Caco-2 (cell line): ENCODE results near the gene ALOX5. TPM values are rescaled to one million over a fixed set of nuclear protein-coding genes. Genes with fewer than 3 reads are reported as not detected.

Experiments
- BruUV-seq: library from RNA; stranded (reverse); fragments of 400-500 nt; replicated peaks from 2 replicates; lab custom pipeline; 2021; lab: Mats Ljungman, UMichigan
- CTCF ChIA-PET: fragments of 300-600 bp; sonication (Branson Sonifier 250); formaldehyde crosslinking; loops from one replicate; lab custom pipeline; 2022; ENCODE audit warnings: antibody characterized with exemption; lab: Charles Lee
- POLR2A ChIA-PET: fragments of 300-600 bp; sonication (Branson Sonifier 250); formaldehyde crosslinking; loops from one replicate; lab custom pipeline; 2022; ENCODE audit warnings: antibody characterized with exemption; lab: Charles Lee
- DNase-seq, 2 experiments: peaks; one replicate each; pipeline versions ENCODE4 v3.0.0 to v3.0.0-alpha.2; 2020 to 2022
- H3K27me3 ChIP-seq: replicated peaks from 2 replicates; pipeline ENCODE4 v1.6.0; 2011; ENCODE audit warnings: low read length; ENCODE audit not compliant: control insufficient read depth, insufficient read depth
- H3K36me3 ChIP-seq: 2 replicates; pipeline ENCODE4 v1.5.1; 2011; ENCODE audit warnings: low read length; ENCODE audit not compliant: control insufficient read depth, insufficient read depth
- H3K4me1 ChIP-seq: fragments of 250-450 bp; sonication (Bioruptor Pico); 2 replicates; pipeline ENCODE4 v1.5.1; 2020; ENCODE audit warnings: mild to moderate bottlenecking
- H3K4me3 ChIP-seq: 2 replicates; pipeline ENCODE4 v1.5.1; 2011; ENCODE audit warnings: low read depth, mild to moderate bottlenecking, control low read depth, low read length
- H3K9me3 ChIP-seq: fragments of 250-450 bp; sonication (Bioruptor Pico); 2 replicates; pipeline ENCODE4 v1.5.1; 2020; ENCODE audit warnings: mild to moderate bottlenecking, moderate library complexity
- H3K27ac Mint-ChIP-seq: one replicate; pipeline ENCODE4 v1.8.0; 2022; ENCODE audit warnings: mixed read lengths; ENCODE audit not compliant: unreplicated experiment
- H3K27me3 Mint-ChIP-seq: one replicate; pipeline ENCODE4 v1.8.0; 2022; ENCODE audit warnings: mixed read lengths; ENCODE audit not compliant: insufficient read depth, unreplicated experiment
- H3K36me3 Mint-ChIP-seq: one replicate; pipeline ENCODE4 v1.8.0; 2022; ENCODE audit warnings: mild to moderate bottlenecking, mixed read lengths; ENCODE audit not compliant: insufficient read depth, unreplicated experiment
- H3K4me1 Mint-ChIP-seq: one replicate; pipeline ENCODE4 v1.8.0; 2022; ENCODE audit warnings: low read depth, mixed read lengths; ENCODE audit not compliant: unreplicated experiment
- H3K4me3 Mint-ChIP-seq: one replicate; pipeline ENCODE4 v1.8.0; 2022; ENCODE audit warnings: mild to moderate bottlenecking, moderate library complexity, mixed read lengths; ENCODE audit not compliant: unreplicated experiment
- H3K9me3 Mint-ChIP-seq: one replicate; pipeline ENCODE4 v1.8.0; 2022; ENCODE audit warnings: mixed read lengths; ENCODE audit not compliant: unreplicated experiment
- intact Hi-C: fragments of 100-400 bp; cut with micrococcal nuclease; formaldehyde crosslinking; loops from one replicate; pipeline ENCODE4 v1.10.0; 2022; ENCODE audit not compliant: unreplicated experiment
- total RNA-seq: library from RNA; stranded (reverse); gene quantifications from 2 replicates; pipeline ENCODE4 v1.2.3, GENCODE V29; 2022
- TF ChIP-seq, protein P1 (sequence below), 2 experiments: fragments of 200-600 bp in 1 of 2; IDR thresholded peaks; 1 replicate in 1 of 2; 2 replicates in 1 of 2; pipeline versions ENCODE4 v1.5.1 to v1.8.0; 2011 to 2022; ENCODE audit warnings: antibody characterized with exemption in 1 of 2, control low read depth in 1 of 2, inconsistent platforms in 1 of 2, low read depth in 1 of 2, low read length in 1 of 2, mild to moderate bottlenecking in 1 of 2, moderate library complexity in 1 of 2; ENCODE audit not compliant: insufficient read depth in 1 of 2, severe bottlenecking in 1 of 2, unreplicated experiment in 1 of 2

The ALOX5 gene
- total RNA-seq, 1 experiment from 2014 or later, result not detected

DNA sequence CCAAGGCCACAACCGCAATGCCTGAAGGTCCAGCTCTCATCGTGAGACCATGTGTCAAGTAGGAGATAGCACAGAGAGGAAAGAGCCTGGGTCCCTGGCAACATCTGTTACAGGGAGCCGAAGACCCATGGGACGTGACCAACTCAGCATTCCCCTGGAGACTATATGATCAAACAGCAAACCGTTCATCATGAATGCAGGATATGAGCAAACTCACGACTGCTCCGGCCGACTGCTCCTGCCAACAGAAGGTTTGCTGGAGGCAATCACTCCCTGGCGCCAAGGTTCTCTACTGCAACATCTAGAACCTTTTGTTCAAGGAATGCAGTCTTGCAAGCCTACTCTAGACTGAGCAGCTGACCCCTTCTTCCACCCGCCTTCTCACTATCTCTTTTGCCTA is 114.3 kb downstream of the ALOX5 start:
- TF ChIP-seq, protein P1, sequence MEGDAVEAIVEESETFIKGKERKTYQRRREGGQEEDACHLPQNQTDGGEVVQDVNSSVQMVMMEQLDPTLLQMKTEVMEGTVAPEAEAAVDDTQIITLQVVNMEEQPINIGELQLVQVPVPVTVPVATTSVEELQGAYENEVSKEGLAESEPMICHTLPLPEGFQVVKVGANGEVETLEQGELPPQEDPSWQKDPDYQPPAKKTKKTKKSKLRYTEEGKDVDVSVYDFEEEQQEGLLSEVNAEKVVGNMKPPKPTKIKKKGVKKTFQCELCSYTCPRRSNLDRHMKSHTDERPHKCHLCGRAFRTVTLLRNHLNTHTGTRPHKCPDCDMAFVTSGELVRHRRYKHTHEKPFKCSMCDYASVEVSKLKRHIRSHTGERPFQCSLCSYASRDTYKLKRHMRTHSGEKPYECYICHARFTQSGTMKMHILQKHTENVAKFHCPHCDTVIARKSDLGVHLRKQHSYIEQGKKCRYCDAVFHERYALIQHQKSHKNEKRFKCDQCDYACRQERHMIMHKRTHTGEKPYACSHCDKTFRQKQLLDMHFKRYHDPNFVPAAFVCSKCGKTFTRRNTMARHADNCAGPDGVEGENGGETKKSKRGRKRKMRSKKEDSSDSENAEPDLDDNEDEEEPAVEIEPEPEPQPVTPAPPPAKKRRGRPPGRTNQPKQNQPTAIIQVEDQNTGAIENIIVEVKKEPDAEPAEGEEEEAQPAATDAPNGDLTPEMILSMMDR (IDR thresholded peaks at IDR 0.05; ENCODE audit: insufficient read depth in 1 of 2, low read depth in 1 of 2, low read length in 1 of 2, severe bottlenecking in 1 of 2, unreplicated experiment in 1 of 2), result no peak
- ChIA-PET CTCF (no interaction called here), POLR2A (no interaction called here)
- Mint-ChIP-seq H3K27me3 (no peaks in the 10 kb centered on the region), H3K4me3 (no peak overlapping the region), H3K36me3 (no peaks in the 10 kb centered on the region), H3K4me1 (no peaks in the 10 kb centered on the region), H3K27ac (no peak overlapping the region), H3K9me3 (no peaks in the 10 kb centered on the region)
- no peak for DNase-seq
- Histone ChIP-seq H3K4me1 (no peaks in the 10 kb centered on the region), H3K4me3 (no peak overlapping the region), H3K36me3 (no peaks in the 10 kb centered on the region; the same call in 1 of the 2 replicates), H3K9me3 (no peaks in the 10 kb centered on the region), H3K27me3 (no peaks in the 10 kb centered on the region; the same call in 1 of the 2 replicates)
- BruUV-seq, result no TSS peak
- intact Hi-C loops, result no loop called here

DNA sequence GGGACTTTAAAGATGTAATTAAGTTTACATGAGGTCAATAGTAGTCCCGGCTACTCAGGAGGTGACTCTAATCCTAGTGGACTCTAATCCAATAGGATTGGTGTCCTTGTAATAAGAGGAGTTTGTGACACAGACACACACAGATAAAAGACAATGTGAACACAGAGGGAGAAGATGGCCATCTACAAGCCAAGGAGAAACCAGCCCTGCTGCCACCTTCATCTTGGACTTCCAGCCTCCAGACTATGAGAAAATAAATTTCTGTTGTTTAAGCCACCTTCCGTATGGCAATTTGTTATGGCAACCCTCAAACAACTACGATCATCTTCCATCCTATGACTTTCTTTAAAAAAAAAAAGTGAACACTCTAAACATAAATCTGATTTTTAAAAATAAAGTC is 116.3 kb downstream of the ALOX5 start:
- no peaks in the 10 kb centered on the region for H3K4me1 Mint-ChIP-seq
- intact Hi-C loops, result no loop called here
- CTCF ChIA-PET, result no interaction called here
- H3K36me3 ChIP-seq, result no peaks in the 10 kb centered on the region
- no peak for DNase-seq
- H3K27me3 Mint-ChIP-seq, result peaks cover 2% of the 10 kb centered on the region
- no peaks in the 10 kb centered on the region for H3K4me1 ChIP-seq
- H3K27ac Mint-ChIP-seq, result no peak overlapping the region
- H3K4me3 ChIP-seq, result no peak overlapping the region
- 0 out of 2 replicates have a peak, but pooled peaks cover 4% of the 10 kb centered on the region for H3K9me3 ChIP-seq
- H3K36me3 Mint-ChIP-seq, result no peaks in the 10 kb centered on the region
- TF ChIP-seq, protein P1 (IDR thresholded peaks at IDR 0.05; ENCODE audit: insufficient read depth in 1 of 2, low read depth in 1 of 2, low read length in 1 of 2, severe bottlenecking in 1 of 2, unreplicated experiment in 1 of 2), result no peak
- H3K27me3 ChIP-seq, result no peaks in the 10 kb centered on the region; the same call in 1 of the 2 replicates
- peaks cover 5% of the 10 kb centered on the region for H3K9me3 Mint-ChIP-seq
- POLR2A ChIA-PET, result no interaction called here
- no TSS peak for BruUV-seq
- H3K4me3 Mint-ChIP-seq, result no peak overlapping the region

- H3K4me3 ChIP-seq, result no peak overlapping the region
- TF ChIP-seq, protein P1 (IDR thresholded peaks at IDR 0.05; ENCODE audit: insufficient read depth in 1 of 2, low read depth in 1 of 2, low read length in 1 of 2, severe bottlenecking in 1 of 2, unreplicated experiment in 1 of 2), result no peak
Observed at GRCh38 chr10:45491061-45491460, 117.0 kb downstream of the ALOX5 start.

More at GRCh38 chr10:45491061-45491460, 117.0 kb downstream of the ALOX5 start:
- H3K4me1 Mint-ChIP-seq, result no peaks in the 10 kb centered on the region
- H3K27ac Mint-ChIP-seq, result no peak overlapping the region
- no peaks in the 10 kb centered on the region for H3K36me3 Mint-ChIP-seq
- peaks cover 12% of the 10 kb centered on the region for H3K9me3 Mint-ChIP-seq
- Histone ChIP-seq H3K27me3 (no peaks in the 10 kb centered on the region; the same call in 1 of the 2 replicates), H3K9me3 (peaks cover 7% of the 10 kb centered on the region; the same call in 1 of the 2 replicates), H3K4me1 (no peaks in the 10 kb centered on the region), H3K36me3 (no peaks in the 10 kb centered on the region)
- no TSS peak for BruUV-seq
- CTCF ChIA-PET, result no interaction called here
- H3K27me3 Mint-ChIP-seq, result peaks cover 2% of the 10 kb centered on the region
- POLR2A ChIA-PET, result no interaction called here
- intact Hi-C loops, result no loop called here
- no peak overlapping the region for H3K4me3 Mint-ChIP-seq
- DNase-seq, result no peak

Other genes with a start within 250 kb of the ALOX5 start
- not detected in 2 replicates for gene OR13A1, start 58.6 kb upstream of the ALOX5 start, total RNA-seq